Heart right ventricle (tissue), 16 donors: Measurements from ENCODE around the gene KRTAP12-4. TPM values are rescaled to one million over a fixed set of nuclear protein-coding genes. Genes with fewer than 3 reads are reported as not detected.

ENCODE experiments used
- ATAC-seq, 8 donors: fragments of 200-7000 bp; cut with Tn5 transposase; one replicate each; pipeline ENCODE4 v1.9.1; 2020; ENCODE audit warnings: mild to moderate bottlenecking in 8 of 8, moderate library complexity in 8 of 8, moderate number of reproducible peaks in 1 of 8
- DNase-seq, 2 donors: peaks; one replicate each; pipeline ENCODE4 v3.0.0-alpha.2; 2020
- H3K27ac ChIP-seq, 10 donors: fragments of 200-600 bp; sonication (generic) in 2 of 10; one replicate each; pipeline versions ENCODE4 v1.5.0 to v1.8.0; 2020 to 2022; ENCODE audit warnings: mild to moderate bottlenecking in 3 of 10
- H3K27me3 ChIP-seq, 7 donors: fragments of 200-600 bp; one replicate each; pipeline ENCODE4 v1.8.0; 2021 to 2022; ENCODE audit warnings: mild to moderate bottlenecking in 2 of 7
- H3K36me3 ChIP-seq, 9 donors: fragments of 200-600 bp; sonication (generic) in 1 of 9; one replicate each; pipeline versions ENCODE4 v1.5.0 to v1.8.0; 2020 to 2022; ENCODE audit warnings: mild to moderate bottlenecking in 2 of 9
- H3K4me1 ChIP-seq, 9 donors: fragments of 200-600 bp; sonication (generic) in 1 of 9; one replicate each; pipeline versions ENCODE4 v1.5.0 to v1.8.0; 2020 to 2022; ENCODE audit warnings: mild to moderate bottlenecking in 4 of 9
- H3K4me3 ChIP-seq, 10 donors: fragments of 200-600 bp; sonication (generic) in 2 of 10; one replicate each; pipeline versions ENCODE4 v1.5.0 to v1.8.0; 2020 to 2022; ENCODE audit warnings: mild to moderate bottlenecking in 7 of 10, moderate library complexity in 2 of 10
- H3K9me3 ChIP-seq, 11 donors: fragments of 200-600 bp in 10 of 11; sonication (generic) in 2 of 11; one replicate each; pipeline versions ENCODE4 v1.5.0 to v1.8.0; 2013 to 2022; ENCODE audit warnings: mild to moderate bottlenecking in 2 of 11, control low read depth in 1 of 11, moderate library complexity in 1 of 11
- WGBS, 2 donors: extraction: QIAGEN DNeasy Blood & Tissue Kit; methylation state at CpG; one replicate each; pipeline ENCODE4 v1.1.7; 2013; ENCODE audit warnings: inconsistent platforms in 1 of 2; 5-methylcytosine and 5-hydroxymethylcytosine counted together
- intact Hi-C, 10 donors: fragments of 100-400 bp; cut with DNase I; formaldehyde crosslinking; loops; one replicate each; pipeline versions ENCODE4 v1.11.1 to v1.14.2; 2022
- polyA plus RNA-seq, 2 donors: library from polyadenylated mRNA; stranded (reverse); fragments of 200-250 nt; gene quantifications; one replicate each; pipeline ENCODE4 v1.2.3, GENCODE V29; 2013
- total RNA-seq, 10 donors: library from RNA; stranded (reverse); fragmentation: NEBNext Ultra II Directional in 3 of 10; extraction: Animal tissue kit (Norgen Biotek cat#: 25700) in 3 of 10; gene quantifications; one replicate each; pipeline versions ENCODE4 v1.2.1 to v1.2.4, GENCODE V29; 2021 to 2023
- TF ChIP-seq, protein P1 (sequence below), 9 donors: fragments of 200-600 bp; sonication (generic) in 2 of 9; IDR thresholded peaks; one replicate each; pipeline versions ENCODE4 v1.5.0 to v1.8.0; 2021 to 2022; ENCODE audit warnings: antibody characterized with exemption in 9 of 9, mild to moderate bottlenecking in 5 of 9, moderate library complexity in 1 of 9
- donor health status: Arrhythmogenic right ventricular cardiomyopathy.
- donor health status: ischemic (EF 13 %, LVEDD 7.1; RV severe dilation, severe dysfunction).
- donor health status: healthy with polysubstance abuse.
- donor health status: DM: no; HTN: yes; CAD: no.
- donor health status: DM: no; HTN: no; CAD: no.
- donor health status: ischemic (EF 25% LVEDD 6.9; RV normal size, moderate dysfunction).
- donor health status: ischemic (EF 25% LVEDD 5.7; RV mildly dilated, moderate dysfunction).
- donor health status: healthy.
- donor health status: DM: yes; HTN: yes; CAD: no.
- donor health status: Ischemic cardiomyopathy.
- donor health status: ischemic (EF 35%, LVEDD 5.7; RV mildly dilated, moderate dysfunction).
- donor health status: nonischemic (EF 11% LVEDD 7.7; RV severe dilation, severe dysfunction).
- donor health status: DM: yes; HTN: yes; CAD: no.
- donor health status: PGD.
- donor health status: ischemic (EF 29% LVEDD 5.4; RV normal size, mild dysfunction).
- donor health status: nonischemic (EF 23%, LVEDD 6.1; RV moderate dilation, normal function).

The KRTAP12-4 gene
- total and polyA plus RNA-seq, 12 donors, result not detected

DNA sequence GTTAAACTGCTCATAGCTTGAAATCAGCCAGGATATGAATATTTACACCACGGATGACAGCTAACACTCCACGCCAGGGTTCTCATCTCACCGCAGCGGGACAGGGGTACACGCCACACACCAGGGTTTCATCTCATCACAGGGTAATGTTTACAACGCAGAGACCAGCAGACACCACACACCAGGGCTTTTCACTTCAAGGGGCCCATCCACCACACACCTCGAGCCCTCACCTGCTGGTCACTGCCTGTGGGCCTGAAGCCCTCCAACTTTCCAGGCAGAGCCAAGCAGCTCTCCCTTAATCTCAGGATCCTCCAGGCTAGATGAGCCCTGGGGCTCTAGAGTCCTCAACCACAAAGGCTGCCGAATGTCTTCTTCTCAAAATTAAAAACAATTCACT lies 41.2 kb upstream of the KRTAP12-4 start:
- no peaks in the 10 kb centered on the region for H3K4me1 ChIP-seq
- H3K9me3 ChIP-seq, result peaks cover 0 to 31% (median 12%) of the 10 kb centered on the region in 11 donors
- DNase-seq, result no peak
- ATAC-seq, result no peak
- WGBS, 2 donors, result 70 to 79% methylated on average over 8 of the region's 8 CpGs
- TF ChIP-seq, protein P1, sequence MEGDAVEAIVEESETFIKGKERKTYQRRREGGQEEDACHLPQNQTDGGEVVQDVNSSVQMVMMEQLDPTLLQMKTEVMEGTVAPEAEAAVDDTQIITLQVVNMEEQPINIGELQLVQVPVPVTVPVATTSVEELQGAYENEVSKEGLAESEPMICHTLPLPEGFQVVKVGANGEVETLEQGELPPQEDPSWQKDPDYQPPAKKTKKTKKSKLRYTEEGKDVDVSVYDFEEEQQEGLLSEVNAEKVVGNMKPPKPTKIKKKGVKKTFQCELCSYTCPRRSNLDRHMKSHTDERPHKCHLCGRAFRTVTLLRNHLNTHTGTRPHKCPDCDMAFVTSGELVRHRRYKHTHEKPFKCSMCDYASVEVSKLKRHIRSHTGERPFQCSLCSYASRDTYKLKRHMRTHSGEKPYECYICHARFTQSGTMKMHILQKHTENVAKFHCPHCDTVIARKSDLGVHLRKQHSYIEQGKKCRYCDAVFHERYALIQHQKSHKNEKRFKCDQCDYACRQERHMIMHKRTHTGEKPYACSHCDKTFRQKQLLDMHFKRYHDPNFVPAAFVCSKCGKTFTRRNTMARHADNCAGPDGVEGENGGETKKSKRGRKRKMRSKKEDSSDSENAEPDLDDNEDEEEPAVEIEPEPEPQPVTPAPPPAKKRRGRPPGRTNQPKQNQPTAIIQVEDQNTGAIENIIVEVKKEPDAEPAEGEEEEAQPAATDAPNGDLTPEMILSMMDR (IDR thresholded peaks at IDR 0.05), result no peak
- no peaks in the 10 kb centered on the region for H3K36me3 ChIP-seq
- intact Hi-C loops, result no loop called here
- no peak overlapping the region for H3K4me3 ChIP-seq
- peaks cover 0 to 65% (median 46%) of the 10 kb centered on the region in 7 donors for H3K27me3 ChIP-seq
- H3K27ac ChIP-seq, result no peak overlapping the region

DNA sequence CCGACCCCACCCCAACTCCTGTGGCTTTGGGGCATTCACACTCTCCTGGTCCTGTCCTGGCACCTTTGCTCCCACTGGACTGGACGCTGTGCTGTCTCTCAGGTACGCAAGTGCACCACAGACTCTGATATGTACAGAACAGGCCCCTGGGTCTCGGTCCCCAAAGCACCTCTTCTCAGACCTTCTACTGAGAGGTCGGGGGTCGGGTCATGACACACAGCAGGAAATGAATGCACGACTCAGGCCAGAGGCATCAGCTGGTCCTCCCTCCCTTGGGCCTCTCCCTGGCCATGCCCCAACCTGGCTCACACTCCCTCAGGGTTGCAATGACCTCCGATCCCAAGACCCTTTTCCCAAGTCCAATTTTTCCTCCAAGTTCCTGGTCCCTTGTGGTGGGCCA lies 40.7 kb upstream of the KRTAP12-4 start:
- Histone ChIP-seq H3K27me3 (peaks cover 0 to 65% (median 41%) of the 10 kb centered on the region in 7 donors), H3K9me3 (peaks cover 0 to 31% (median 12%) of the 10 kb centered on the region in 11 donors), H3K4me1 (no peaks in the 10 kb centered on the region), H3K27ac (no peak overlapping the region), H3K36me3 (no peaks in the 10 kb centered on the region), H3K4me3 (no peak overlapping the region)
- ATAC-seq (no peak), DNase-seq (no peak)
- TF ChIP-seq, protein P1 (IDR thresholded peaks at IDR 0.05), result no peak
- intact Hi-C loops, result no loop called here
- WGBS, 2 donors, result 58 to 66% methylated on average over 8 of the region's 8 CpGs

DNA sequence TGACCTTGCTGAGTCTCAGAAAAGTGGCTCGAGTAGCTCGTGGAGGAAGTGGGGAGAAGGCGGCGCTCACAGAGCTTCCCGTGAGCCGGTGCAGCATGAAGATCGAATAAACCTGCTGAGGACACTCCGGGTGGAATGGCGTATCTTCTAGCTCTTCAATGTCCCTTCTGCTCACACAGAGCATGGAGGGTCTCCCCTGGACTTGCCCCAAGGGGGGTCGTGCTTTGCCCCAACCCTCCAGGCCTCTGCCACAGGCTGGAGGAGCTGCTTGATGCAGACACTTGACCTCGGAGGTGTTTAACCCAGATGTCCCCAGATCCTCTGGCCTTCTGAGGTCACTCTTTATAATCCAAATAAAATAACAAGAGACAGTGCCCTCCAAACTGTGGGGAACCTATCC lies 40.3 kb upstream of the KRTAP12-4 start:
- Histone ChIP-seq H3K4me3 (no peak overlapping the region), H3K36me3 (no peaks in the 10 kb centered on the region), H3K27me3 (peaks cover 0 to 65% (median 37%) of the 10 kb centered on the region in 7 donors), H3K27ac (no peak overlapping the region), H3K9me3 (peaks cover 0 to 31% (median 12%) of the 10 kb centered on the region in 11 donors), H3K4me1 (no peaks in the 10 kb centered on the region)
- TF ChIP-seq, protein P1 (IDR thresholded peaks at IDR 0.05), result no peak
- ATAC-seq, result no peak
- DNase-seq, result no peak
- WGBS, 2 donors, result 67 to 68% methylated on average over 11 of the region's 11 CpGs
- intact Hi-C loops, result no loop called here

DNA sequence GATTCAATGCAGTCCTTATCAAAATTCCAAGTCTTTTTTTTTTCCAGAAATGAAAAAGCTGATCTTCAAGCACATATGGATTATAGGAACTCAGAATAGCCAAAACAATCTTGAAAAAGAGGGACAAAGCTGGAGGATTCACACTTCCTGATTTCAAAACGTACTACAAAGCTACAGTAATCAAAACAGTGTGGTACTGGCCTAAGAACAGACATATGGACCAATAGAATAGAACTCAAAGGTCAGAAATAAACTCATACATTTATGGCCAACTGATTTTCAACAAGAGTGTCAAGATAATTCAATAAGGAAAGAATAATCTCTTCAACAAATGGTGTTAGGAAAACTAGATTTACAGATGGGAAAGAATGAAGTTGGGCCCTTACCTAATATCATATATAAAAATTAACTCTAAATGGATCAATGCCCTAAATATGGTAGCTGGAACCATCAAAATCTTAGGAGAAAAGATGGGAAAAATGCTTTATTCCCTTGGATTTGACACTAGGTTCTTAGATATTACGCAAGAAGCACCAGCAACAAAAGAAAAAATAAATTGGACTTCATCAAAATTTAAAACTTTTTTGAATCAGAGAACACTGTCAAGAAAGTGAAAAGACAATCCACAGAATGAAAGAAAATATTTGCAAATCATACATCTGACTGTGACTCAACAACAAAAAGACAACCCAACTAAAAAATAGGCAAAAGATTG lies 38.5 kb upstream of the KRTAP12-4 start:
- H3K4me3 ChIP-seq, result no peak overlapping the region

More for the DNA sequence above, 38.5 kb upstream of the KRTAP12-4 start:
- WGBS, 2 donors, result 50% methylated on average over 2 of the region's 2 CpGs
- no peaks in the 10 kb centered on the region for H3K4me1 ChIP-seq
- TF ChIP-seq, protein P1 (IDR thresholded peaks at IDR 0.05), result no peak
- intact Hi-C loops, result no loop called here
- no peaks in the 10 kb centered on the region for H3K36me3 ChIP-seq
- DNase-seq (no peak), ATAC-seq (no peak)
- H3K27me3 ChIP-seq, result peaks cover 0 to 59% (median 28%) of the 10 kb centered on the region in 7 donors
- H3K27ac ChIP-seq, result no peak overlapping the region
- H3K9me3 ChIP-seq, result peaks cover 0 to 31% (median 12%) of the 10 kb centered on the region in 11 donors
